ENCODE measurements around the gene TFAP2C.
"Not testable (repeated sequence)": the region's sequence is repeated elsewhere in the genome, so short reads cannot be mapped to it uniquely, and the experiment has no call there.

Gene TFAP2C

GRCh38 chr20:56658341-56658947, 29.3 kb downstream of the TFAP2C start:
- not testable (repeated sequence) for H3K9me3 Mint-ChIP-seq, H3K4me3 Mint-ChIP-seq, H3K36me3 Mint-ChIP-seq, ATAC-seq, H3K27ac Mint-ChIP-seq, H3K4me1 Mint-ChIP-seq
- peaks cover 10% of the 10 kb centered on the region for H3K27me3 Mint-ChIP-seq

DNA sequence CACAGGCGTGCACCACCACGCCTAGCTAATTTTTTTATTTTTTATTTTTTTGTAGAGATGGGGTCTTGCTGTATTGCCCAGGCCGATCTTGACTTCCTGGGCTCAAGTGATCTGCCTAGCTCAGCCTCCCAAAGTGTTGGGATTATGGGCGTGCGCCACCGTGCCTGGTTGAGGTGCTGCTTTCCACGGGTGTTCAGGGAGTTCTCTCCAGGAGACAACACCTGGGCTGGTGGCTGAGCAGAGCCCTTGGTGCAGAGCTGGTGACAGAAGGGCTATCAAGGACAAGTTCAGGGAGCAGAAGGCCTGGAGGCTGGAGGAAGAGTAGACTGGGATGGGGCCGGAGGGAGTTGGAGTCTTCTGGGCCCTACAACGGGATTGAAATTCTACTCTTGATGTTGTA, 34.6 kb downstream of the TFAP2C start:
- no peaks in the 10 kb centered on the region for H3K9me3 Mint-ChIP-seq
- H3K27ac Mint-ChIP-seq = no peak overlapping the region
- ATAC-seq = no peak
- H3K4me1 Mint-ChIP-seq = no peaks in the 10 kb centered on the region
- peaks cover 9% of the 10 kb centered on the region for H3K27me3 Mint-ChIP-seq
- no peaks in the 10 kb centered on the region for H3K36me3 Mint-ChIP-seq
- no peak overlapping the region for H3K4me3 Mint-ChIP-seq

- H3K4me1 Mint-ChIP-seq = no peaks in the 10 kb centered on the region
- no peak overlapping the region for H3K27ac Mint-ChIP-seq
- no peak for ATAC-seq
- no peak overlapping the region for H3K4me3 Mint-ChIP-seq
- H3K27me3 Mint-ChIP-seq = peaks cover 9% of the 10 kb centered on the region
- no peaks in the 10 kb centered on the region for H3K9me3 Mint-ChIP-seq
- H3K36me3 Mint-ChIP-seq = no peaks in the 10 kb centered on the region
Measured at GRCh38 chr20:56664796-56665195, 35.7 kb downstream of the TFAP2C start.

DNA sequence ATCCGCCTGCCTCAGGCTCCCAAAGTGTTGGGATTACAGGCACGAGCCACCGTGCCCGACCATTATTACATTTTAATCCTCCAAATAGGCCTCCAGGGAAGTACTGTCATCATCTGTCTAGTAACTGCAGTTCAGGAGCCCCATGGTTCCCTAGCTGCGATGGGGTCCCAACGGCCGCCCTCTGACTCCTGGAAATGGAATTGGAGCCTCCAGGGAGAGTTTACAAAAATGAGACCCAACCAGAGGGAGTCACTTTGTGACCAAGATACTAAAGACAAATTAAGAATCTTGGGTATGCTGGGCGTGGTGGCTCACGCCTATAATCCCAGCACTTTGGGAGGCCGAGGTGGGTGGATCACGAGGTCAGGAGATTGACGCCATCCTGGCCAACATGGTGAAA, 36.7 kb downstream of the TFAP2C start:
- Mint-ChIP-seq H3K27ac (no peak overlapping the region), H3K9me3 (no peaks in the 10 kb centered on the region), H3K27me3 (peaks cover 9% of the 10 kb centered on the region), H3K4me1 (no peaks in the 10 kb centered on the region), H3K36me3 (no peaks in the 10 kb centered on the region), H3K4me3 (no peak overlapping the region)
- ATAC-seq = no peak

- no peaks in the 10 kb centered on the region for H3K4me1 Mint-ChIP-seq
- no peaks in the 10 kb centered on the region for H3K9me3 Mint-ChIP-seq
- no peak for ATAC-seq
- H3K27me3 Mint-ChIP-seq = peaks cover 8% of the 10 kb centered on the region
- no peak overlapping the region for H3K4me3 Mint-ChIP-seq
- no peak overlapping the region for H3K27ac Mint-ChIP-seq
- no peaks in the 10 kb centered on the region for H3K36me3 Mint-ChIP-seq
Measured at GRCh38 chr20:56673450-56673849, 44.3 kb downstream of the TFAP2C start.

DNA sequence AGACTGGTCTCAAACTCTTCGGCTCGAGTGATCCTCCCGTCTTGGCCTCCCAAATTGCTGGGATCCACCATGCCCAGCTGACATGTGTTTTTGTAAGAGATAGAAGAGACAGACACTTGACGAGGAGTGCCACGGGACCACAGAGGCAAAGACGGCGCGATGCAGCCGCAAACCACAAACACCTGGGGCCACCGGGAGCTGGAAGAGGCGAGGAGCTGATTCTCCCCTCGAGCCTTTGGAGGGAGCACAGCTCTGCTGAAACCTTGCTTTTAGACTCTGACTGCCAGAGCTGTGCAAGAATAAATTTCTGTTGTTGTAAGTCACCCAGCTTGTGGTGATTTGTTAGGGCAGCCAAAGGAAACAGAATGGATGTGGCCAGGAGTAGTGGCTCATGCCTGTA, 46.9 kb downstream of the TFAP2C start:
- Mint-ChIP-seq H3K9me3 (no peaks in the 10 kb centered on the region), H3K4me3 (no peak overlapping the region), H3K36me3 (no peaks in the 10 kb centered on the region), H3K27ac (no peak overlapping the region), H3K27me3 (peaks cover 8% of the 10 kb centered on the region), H3K4me1 (no peaks in the 10 kb centered on the region)
- no peak for ATAC-seq

GRCh38 chr20:56676679-56677078, 47.6 kb downstream of the TFAP2C start:
- Mint-ChIP-seq H3K27ac (no peak overlapping the region), H3K4me3 (no peak overlapping the region), H3K27me3 (peaks cover 8% of the 10 kb centered on the region), H3K4me1 (no peaks in the 10 kb centered on the region), H3K9me3 (no peaks in the 10 kb centered on the region), H3K36me3 (no peaks in the 10 kb centered on the region)
- ATAC-seq = no peak

DNA sequence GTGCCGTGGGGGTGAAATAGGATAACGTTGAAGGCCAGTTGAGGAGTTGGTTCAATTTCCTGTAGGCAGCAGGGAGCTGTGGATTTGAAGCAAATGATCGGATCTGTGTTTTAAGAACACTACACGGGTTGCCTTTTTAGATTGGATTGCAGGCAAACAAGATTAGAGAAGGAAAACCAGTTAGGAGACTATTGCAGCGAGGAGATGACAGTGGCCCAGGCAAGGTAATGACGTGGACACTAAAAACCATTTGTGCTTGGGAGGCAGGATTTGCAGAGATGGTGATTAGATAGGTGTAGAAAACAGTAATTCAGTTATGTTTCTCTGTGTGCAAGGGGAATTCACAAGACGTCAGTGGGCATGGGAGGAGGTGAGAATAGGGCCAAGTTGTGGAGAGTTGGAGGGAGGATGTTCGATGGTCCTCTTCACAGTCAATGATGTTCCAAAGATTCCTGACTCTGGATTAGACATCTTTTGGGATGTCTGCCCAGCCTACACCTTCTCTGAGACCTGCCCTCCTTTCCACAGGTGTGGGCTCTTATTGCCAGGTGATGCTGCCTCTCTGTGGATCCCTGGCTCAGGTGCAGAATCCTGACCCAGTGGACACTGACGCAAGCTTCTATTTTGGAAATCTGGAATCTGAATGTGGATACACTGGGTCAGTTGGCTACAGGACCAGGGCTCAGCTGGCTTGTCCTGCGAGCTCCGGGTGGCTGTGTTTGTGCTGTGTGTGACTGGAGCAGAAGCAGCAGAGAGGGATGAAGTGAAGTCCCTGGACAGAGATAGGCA, 54.2 kb downstream of the TFAP2C start:
- Mint-ChIP-seq H3K27me3 (peaks cover 10% of the 10 kb centered on the region), H3K27ac (no peak overlapping the region), H3K9me3 (no peaks in the 10 kb centered on the region), H3K36me3 (no peaks in the 10 kb centered on the region), H3K4me3 (no peak overlapping the region), H3K4me1 (no peaks in the 10 kb centered on the region)
- ATAC-seq = no peak

- Mint-ChIP-seq H3K4me1 (no peaks in the 10 kb centered on the region), H3K27me3 (peaks cover 10% of the 10 kb centered on the region), H3K27ac (no peak overlapping the region), H3K36me3 (no peaks in the 10 kb centered on the region), H3K9me3 (no peaks in the 10 kb centered on the region), H3K4me3 (no peak overlapping the region)
- no peak for ATAC-seq
Measured at GRCh38 chr20:56685879-56686278, 56.8 kb downstream of the TFAP2C start.

GRCh38 chr20:56687061-56687460, 58.0 kb downstream of the TFAP2C start:
- H3K36me3 Mint-ChIP-seq = no peaks in the 10 kb centered on the region
- no peak overlapping the region for H3K4me3 Mint-ChIP-seq
- H3K27me3 Mint-ChIP-seq = peaks cover 8% of the 10 kb centered on the region
- no peaks in the 10 kb centered on the region for H3K4me1 Mint-ChIP-seq
- H3K9me3 Mint-ChIP-seq = no peaks in the 10 kb centered on the region
- no peak for ATAC-seq
- no peak overlapping the region for H3K27ac Mint-ChIP-seq

GRCh38 chr20:56688106-56688505, 59.0 kb downstream of the TFAP2C start:
- no peaks in the 10 kb centered on the region for H3K36me3 Mint-ChIP-seq
- H3K4me3 Mint-ChIP-seq = no peak overlapping the region
- no peak for ATAC-seq

More at GRCh38 chr20:56688106-56688505, 59.0 kb downstream of the TFAP2C start:
- no peak overlapping the region for H3K27ac Mint-ChIP-seq
- no peaks in the 10 kb centered on the region for H3K27me3 Mint-ChIP-seq
- no peaks in the 10 kb centered on the region for H3K4me1 Mint-ChIP-seq
- H3K9me3 Mint-ChIP-seq = peaks cover 2% of the 10 kb centered on the region

All from stimulated activated memory B cell treated with anti-CD40 and anti-IgM and Interleukin-4, amounts not matched to agents 10 μg/mL and 1 μg/mL and 100 μg/mL, for 72 hours (primary cell).